Ramos (cell line): ENCODE measurements around the gene ACACB.
"Not testable (repeated sequence)": the region's sequence is repeated elsewhere in the genome, so short reads cannot be mapped to it uniquely, and the experiment has no call there.

Experiments used
- in situ Hi-C: fragments of 300-500 bp; cut with MboI; formaldehyde crosslinking; loops from one replicate; pipeline ENCODE4 v1.14.3; 2022; ENCODE audit warnings: low sequenced_read_pairs; ENCODE audit not compliant: unreplicated experiment

The ACACB gene

GRCh38 chr12:109134186-109134917, 18.0 kb downstream of the ACACB start:
- in situ Hi-C loops: no loop called here

- in situ Hi-C loops: no loop called here
Measured at GRCh38 chr12:109137055-109137454, 20.7 kb downstream of the ACACB start.

GRCh38 chr12:109139360-109139759, 23.0 kb downstream of the ACACB start:
- in situ Hi-C loops: no loop called here

GRCh38 chr12:109139791-109140190, 23.4 kb downstream of the ACACB start:
- in situ Hi-C loops: no loop called here

- in situ Hi-C loops: no loop called here
Measured at GRCh38 chr12:109140560-109140959, 24.2 kb downstream of the ACACB start.

- in situ Hi-C loops: no loop called here
Measured at GRCh38 chr12:109144224-109144623, 27.8 kb downstream of the ACACB start.

GRCh38 chr12:109147126-109147525, 30.7 kb downstream of the ACACB start:
- in situ Hi-C loops: not testable (repeated sequence)

- in situ Hi-C loops: no loop called here
Measured at GRCh38 chr12:109147954-109148353, 31.6 kb downstream of the ACACB start.

GRCh38 chr12:109150124-109150640, 33.8 kb downstream of the ACACB start:
- in situ Hi-C loops: no loop called here

- in situ Hi-C loops: no loop called here
Measured at GRCh38 chr12:109151457-109151856, 35.1 kb downstream of the ACACB start.

- in situ Hi-C loops: no loop called here
Measured at GRCh38 chr12:109153821-109154441, 37.5 kb downstream of the ACACB start.

GRCh38 chr12:109154451-109155438, 38.4 kb downstream of the ACACB start:
- in situ Hi-C loops: no loop called here

GRCh38 chr12:109156036-109156435, 39.6 kb downstream of the ACACB start:
- in situ Hi-C loops: no loop called here

GRCh38 chr12:109156586-109156985, 40.2 kb downstream of the ACACB start:
- in situ Hi-C loops: no loop called here

- in situ Hi-C loops: no loop called here
Measured at GRCh38 chr12:109157986-109158385, 41.6 kb downstream of the ACACB start.

- in situ Hi-C loops: no loop called here
Measured at GRCh38 chr12:109160433-109160832, 44.0 kb downstream of the ACACB start.

- in situ Hi-C loops: no loop called here
Measured at GRCh38 chr12:109160873-109161272, 44.5 kb downstream of the ACACB start.

GRCh38 chr12:109162551-109162950, 46.2 kb downstream of the ACACB start:
- in situ Hi-C loops: no loop called here

- in situ Hi-C loops: no loop called here
Measured at GRCh38 chr12:109163167-109163566, 46.8 kb downstream of the ACACB start.

- in situ Hi-C loops: no loop called here
Measured at GRCh38 chr12:109165599-109165998, 49.2 kb downstream of the ACACB start.

- in situ Hi-C loops: no loop called here
Measured at GRCh38 chr12:109166371-109166770, 50.0 kb downstream of the ACACB start.
